WTC11 (cell line): ENCODE data around the gene HACD2. TPM values are rescaled to one million over a fixed set of nuclear protein-coding genes. Genes with fewer than 3 reads are reported as not detected.

Experiments
- ATAC-seq: fragments of 200-7000 bp; cut with Tn5 transposase; 2 replicates; pipeline ENCODE4 v1.10.0; 2021; ENCODE audit warnings: mild to moderate bottlenecking, moderate library complexity
- CTCF ChIA-PET: fragments of 300-600 bp; sonication (Branson Sonifier 250); formaldehyde crosslinking; loops from one replicate; lab custom pipeline; 2021; ENCODE audit warnings: antibody characterized with exemption; lab: Charles Lee
- POLR2A ChIA-PET: fragments of 350-600 bp; sonication (Branson Sonifier 250); formaldehyde crosslinking; loops from one replicate; lab custom pipeline; 2021; ENCODE audit warnings: antibody characterized with exemption; lab: Charles Lee
- DNase-seq: peaks from one replicate; pipeline ENCODE4 v3.0.0; 2021; ENCODE audit warnings: low spot score
- H3K27ac Mint-ChIP-seq: 2 replicates; pipeline ENCODE4 v1.8.0; 2021; ENCODE audit warnings: mixed read lengths
- H3K27me3 Mint-ChIP-seq: 2 replicates; pipeline ENCODE4 v1.8.0; 2021; ENCODE audit warnings: low read depth, mild to moderate bottlenecking, moderate library complexity, mixed read lengths
- H3K36me3 Mint-ChIP-seq: 2 replicates; pipeline ENCODE4 v1.8.0; 2021; ENCODE audit warnings: mixed read lengths
- H3K4me1 Mint-ChIP-seq: 2 replicates; pipeline ENCODE4 v1.8.0; 2022; ENCODE audit warnings: mixed read lengths
- H3K4me3 Mint-ChIP-seq: 2 replicates; pipeline ENCODE4 v1.8.0; 2021; ENCODE audit warnings: mild to moderate bottlenecking, moderate library complexity, mixed read lengths
- H3K9me3 Mint-ChIP-seq: 2 replicates; pipeline ENCODE4 v1.8.0; 2021; ENCODE audit warnings: mixed read lengths
- ESRRA ChIP-seq: sonication (generic); formaldehyde crosslinking; IDR thresholded peaks from 2 replicates; pipeline ENCODE4 v1.8.1; 2022; ENCODE audit warnings: mild to moderate bottlenecking, missing genetic modification reagents, borderline replicate concordance
- ETV6 ChIP-seq: sonication (generic); formaldehyde crosslinking; IDR thresholded peaks from 2 replicates; pipeline ENCODE4 v1.8.1; 2022; ENCODE audit warnings: mild to moderate bottlenecking, missing genetic modification reagents
- FOXJ3 ChIP-seq: sonication (generic); formaldehyde crosslinking; IDR thresholded peaks from 2 replicates; pipeline ENCODE4 v1.9.0; 2021; ENCODE audit warnings: missing genetic modification reagents, mild to moderate bottlenecking, borderline replicate concordance
- FOXK1 ChIP-seq: sonication (generic); formaldehyde crosslinking; IDR thresholded peaks from 2 replicates; pipeline ENCODE4 v1.8.0; 2022; ENCODE audit warnings: mild to moderate bottlenecking, moderate library complexity, missing genetic modification reagents
- GRHL2 ChIP-seq: fragments of 250-450 bp; sonication (Bioruptor Pico); IDR thresholded peaks from 2 replicates; pipeline ENCODE4 v1.8.0; 2022; ENCODE audit warnings: mild to moderate bottlenecking, moderate library complexity; ENCODE audit not compliant: insufficient replicate concordance, severe bottlenecking
- JAZF1 ChIP-seq: fragments of 250-450 bp; sonication (Bioruptor Pico); IDR thresholded peaks from 2 replicates; pipeline ENCODE4 v1.9.0; 2021; ENCODE audit warnings: moderate library complexity, mild to moderate bottlenecking, inconsistent platforms
- KAT7 ChIP-seq: sonication (generic); formaldehyde crosslinking; IDR thresholded peaks from 2 replicates; pipeline ENCODE4 v1.8.1; 2023; ENCODE audit warnings: missing genetic modification reagents, mild to moderate bottlenecking, borderline replicate concordance
- MXD4 ChIP-seq: fragments of 250-450 bp; sonication (Bioruptor Pico); IDR thresholded peaks from 2 replicates; pipeline ENCODE4 v1.8.0; 2021; ENCODE audit warnings: mild to moderate bottlenecking, moderate library complexity, borderline replicate concordance
- NFATC4 ChIP-seq: fragments of 250-450 bp; sonication (Bioruptor Pico); IDR thresholded peaks from 2 replicates; pipeline ENCODE4 v1.9.0; 2021; ENCODE audit warnings: mild to moderate bottlenecking
- NR2C2 ChIP-seq: sonication (generic); formaldehyde crosslinking; IDR thresholded peaks from 2 replicates; pipeline ENCODE4 v1.8.0; 2022; ENCODE audit warnings: mild to moderate bottlenecking, missing genetic modification reagents
- PRDM15 ChIP-seq: sonication (generic); formaldehyde crosslinking; IDR thresholded peaks from 2 replicates; pipeline ENCODE4 v1.8.0; 2022; ENCODE audit warnings: missing genetic modification reagents
- RELA ChIP-seq: sonication (generic); formaldehyde crosslinking; IDR thresholded peaks from 2 replicates; pipeline ENCODE4 v1.8.1; 2022; ENCODE audit warnings: missing genetic modification reagents, mild to moderate bottlenecking, borderline replicate concordance
- SP1 ChIP-seq: sonication (generic); formaldehyde crosslinking; conservative IDR thresholded peaks from 2 replicates; pipeline ENCODE4 v1.8.1; 2022; ENCODE audit warnings: missing genetic modification reagents
- STAT6 ChIP-seq: sonication (generic); formaldehyde crosslinking; conservative IDR thresholded peaks from 2 replicates; pipeline ENCODE4 v1.8.1; 2023; ENCODE audit warnings: mild to moderate bottlenecking, low read depth, missing genetic modification reagents, moderate library complexity
- TEAD1 ChIP-seq: sonication (generic); formaldehyde crosslinking; IDR thresholded peaks from 2 replicates; pipeline ENCODE4 v1.8.0; 2022; ENCODE audit warnings: mild to moderate bottlenecking, missing genetic modification reagents
- TP53 ChIP-seq: sonication (generic); formaldehyde crosslinking; IDR thresholded peaks from 2 replicates; pipeline ENCODE4 v1.8.1; 2023; ENCODE audit warnings: mild to moderate bottlenecking, missing genetic modification reagents
- ZNF138 ChIP-seq: sonication (generic); formaldehyde crosslinking; conservative IDR thresholded peaks from 2 replicates; pipeline ENCODE4 v1.8.1; 2022; ENCODE audit warnings: mild to moderate bottlenecking, moderate library complexity, missing genetic modification reagents
- ZNF671 ChIP-seq: fragments of 250-450 bp; sonication (Bioruptor Pico); IDR thresholded peaks from 2 replicates; pipeline ENCODE4 v1.8.0; 2021; ENCODE audit warnings: mild to moderate bottlenecking
- total RNA-seq: library from RNA; stranded (reverse); gene quantifications from 3 replicates; pipeline ENCODE4 v1.2.3, GENCODE V29; 2021
- TF ChIP-seq, protein P1 (sequence below): sonication (generic); formaldehyde crosslinking; IDR thresholded peaks from 2 replicates; pipeline ENCODE4 v1.8.1; 2023; ENCODE audit warnings: mild to moderate bottlenecking, missing genetic modification reagents, moderate library complexity
- TF ChIP-seq, protein P2 (sequence below): sonication (generic); formaldehyde crosslinking; conservative IDR thresholded peaks from 2 replicates; pipeline ENCODE4 v1.8.1; 2022; ENCODE audit warnings: mild to moderate bottlenecking, missing genetic modification reagents
- TF ChIP-seq, protein P3 (sequence below): sonication (generic); formaldehyde crosslinking; IDR thresholded peaks from 2 replicates; pipeline ENCODE4 v1.8.0; 2022; ENCODE audit warnings: mild to moderate bottlenecking, missing genetic modification reagents
- TF ChIP-seq, protein P4 (sequence below): fragments of 250-450 bp; sonication (Bioruptor Pico); IDR thresholded peaks from 2 replicates; pipeline ENCODE4 v1.9.0; 2021; ENCODE audit warnings: mild to moderate bottlenecking, borderline replicate concordance
- TF ChIP-seq, protein P5 (sequence below): sonication (generic); formaldehyde crosslinking; IDR thresholded peaks from 2 replicates; pipeline ENCODE4 v1.8.1; 2023; ENCODE audit warnings: mild to moderate bottlenecking, missing genetic modification reagents

The HACD2 gene
- total RNA-seq, 1 experiment from 2014 or later: 26.1 TPM

DNA sequence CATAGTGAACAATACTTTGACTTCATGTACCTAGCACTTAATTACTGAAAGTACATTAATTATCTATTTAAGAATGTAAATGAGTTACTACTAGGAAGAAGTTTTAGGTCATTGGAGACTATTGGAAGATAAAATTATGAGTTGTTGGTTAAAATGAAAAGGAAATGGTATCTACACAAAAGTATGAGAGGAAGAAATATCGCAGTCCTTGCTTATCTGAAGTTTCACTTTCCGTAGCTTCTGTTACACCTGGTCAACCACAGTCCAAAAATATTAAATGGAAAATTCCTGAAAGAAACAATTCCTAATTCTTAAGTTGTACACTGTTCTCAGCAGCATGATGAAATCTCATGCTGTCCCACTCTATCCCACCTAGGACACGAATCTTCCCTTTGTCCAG, 57.8 kb downstream of the HACD2 start:
- Mint-ChIP-seq H3K27me3 (no peaks in the 10 kb centered on the region), H3K4me3 (no peak overlapping the region), H3K36me3 (no peaks in the 10 kb centered on the region; the same call in 1 of the 2 replicates), H3K27ac (no peak overlapping the region), H3K9me3 (no peaks in the 10 kb centered on the region), H3K4me1 (no peaks in the 10 kb centered on the region)
- POLR2A ChIA-PET: no interaction called here
- TF ChIP-seq, protein P1, sequence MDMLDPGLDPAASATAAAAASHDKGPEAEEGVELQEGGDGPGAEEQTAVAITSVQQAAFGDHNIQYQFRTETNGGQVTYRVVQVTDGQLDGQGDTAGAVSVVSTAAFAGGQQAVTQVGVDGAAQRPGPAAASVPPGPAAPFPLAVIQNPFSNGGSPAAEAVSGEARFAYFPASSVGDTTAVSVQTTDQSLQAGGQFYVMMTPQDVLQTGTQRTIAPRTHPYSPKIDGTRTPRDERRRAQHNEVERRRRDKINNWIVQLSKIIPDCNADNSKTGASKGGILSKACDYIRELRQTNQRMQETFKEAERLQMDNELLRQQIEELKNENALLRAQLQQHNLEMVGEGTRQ (CRISPR knock-in tag): no peak
- TF ChIP-seq TEAD1 (CRISPR knock-in tag) (no peak), TP53 (CRISPR knock-in tag) (no peak), GRHL2 (CRISPR knock-in tag) (no peak), NFATC4 (no peak), FOXK1 (no peak), ZNF671 (CRISPR knock-in tag) (no peak), ZNF138 (CRISPR knock-in tag) (no peak), RELA (CRISPR knock-in tag) (no peak), FOXJ3 (CRISPR knock-in tag) (no peak), SP1 (CRISPR knock-in tag) (no peak), ESRRA (no peak), NR2C2 (CRISPR knock-in tag) (no peak), MXD4 (CRISPR knock-in tag) (no peak), JAZF1 (CRISPR knock-in tag) (no peak)
- TF ChIP-seq, protein P2, sequence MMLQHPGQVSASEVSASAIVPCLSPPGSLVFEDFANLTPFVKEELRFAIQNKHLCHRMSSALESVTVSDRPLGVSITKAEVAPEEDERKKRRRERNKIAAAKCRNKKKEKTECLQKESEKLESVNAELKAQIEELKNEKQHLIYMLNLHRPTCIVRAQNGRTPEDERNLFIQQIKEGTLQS (CRISPR knock-in tag): no peak
- TF ChIP-seq, protein P3, sequence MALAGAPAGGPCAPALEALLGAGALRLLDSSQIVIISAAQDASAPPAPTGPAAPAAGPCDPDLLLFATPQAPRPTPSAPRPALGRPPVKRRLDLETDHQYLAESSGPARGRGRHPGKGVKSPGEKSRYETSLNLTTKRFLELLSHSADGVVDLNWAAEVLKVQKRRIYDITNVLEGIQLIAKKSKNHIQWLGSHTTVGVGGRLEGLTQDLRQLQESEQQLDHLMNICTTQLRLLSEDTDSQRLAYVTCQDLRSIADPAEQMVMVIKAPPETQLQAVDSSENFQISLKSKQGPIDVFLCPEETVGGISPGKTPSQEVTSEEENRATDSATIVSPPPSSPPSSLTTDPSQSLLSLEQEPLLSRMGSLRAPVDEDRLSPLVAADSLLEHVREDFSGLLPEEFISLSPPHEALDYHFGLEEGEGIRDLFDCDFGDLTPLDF (CRISPR knock-in tag): no peak
- TF ChIP-seq, protein P4, sequence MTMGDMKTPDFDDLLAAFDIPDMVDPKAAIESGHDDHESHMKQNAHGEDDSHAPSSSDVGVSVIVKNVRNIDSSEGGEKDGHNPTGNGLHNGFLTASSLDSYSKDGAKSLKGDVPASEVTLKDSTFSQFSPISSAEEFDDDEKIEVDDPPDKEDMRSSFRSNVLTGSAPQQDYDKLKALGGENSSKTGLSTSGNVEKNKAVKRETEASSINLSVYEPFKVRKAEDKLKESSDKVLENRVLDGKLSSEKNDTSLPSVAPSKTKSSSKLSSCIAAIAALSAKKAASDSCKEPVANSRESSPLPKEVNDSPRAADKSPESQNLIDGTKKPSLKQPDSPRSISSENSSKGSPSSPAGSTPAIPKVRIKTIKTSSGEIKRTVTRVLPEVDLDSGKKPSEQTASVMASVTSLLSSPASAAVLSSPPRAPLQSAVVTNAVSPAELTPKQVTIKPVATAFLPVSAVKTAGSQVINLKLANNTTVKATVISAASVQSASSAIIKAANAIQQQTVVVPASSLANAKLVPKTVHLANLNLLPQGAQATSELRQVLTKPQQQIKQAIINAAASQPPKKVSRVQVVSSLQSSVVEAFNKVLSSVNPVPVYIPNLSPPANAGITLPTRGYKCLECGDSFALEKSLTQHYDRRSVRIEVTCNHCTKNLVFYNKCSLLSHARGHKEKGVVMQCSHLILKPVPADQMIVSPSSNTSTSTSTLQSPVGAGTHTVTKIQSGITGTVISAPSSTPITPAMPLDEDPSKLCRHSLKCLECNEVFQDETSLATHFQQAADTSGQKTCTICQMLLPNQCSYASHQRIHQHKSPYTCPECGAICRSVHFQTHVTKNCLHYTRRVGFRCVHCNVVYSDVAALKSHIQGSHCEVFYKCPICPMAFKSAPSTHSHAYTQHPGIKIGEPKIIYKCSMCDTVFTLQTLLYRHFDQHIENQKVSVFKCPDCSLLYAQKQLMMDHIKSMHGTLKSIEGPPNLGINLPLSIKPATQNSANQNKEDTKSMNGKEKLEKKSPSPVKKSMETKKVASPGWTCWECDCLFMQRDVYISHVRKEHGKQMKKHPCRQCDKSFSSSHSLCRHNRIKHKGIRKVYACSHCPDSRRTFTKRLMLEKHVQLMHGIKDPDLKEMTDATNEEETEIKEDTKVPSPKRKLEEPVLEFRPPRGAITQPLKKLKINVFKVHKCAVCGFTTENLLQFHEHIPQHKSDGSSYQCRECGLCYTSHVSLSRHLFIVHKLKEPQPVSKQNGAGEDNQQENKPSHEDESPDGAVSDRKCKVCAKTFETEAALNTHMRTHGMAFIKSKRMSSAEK (CRISPR knock-in tag): no peak
- TF ChIP-seq, protein P5, sequence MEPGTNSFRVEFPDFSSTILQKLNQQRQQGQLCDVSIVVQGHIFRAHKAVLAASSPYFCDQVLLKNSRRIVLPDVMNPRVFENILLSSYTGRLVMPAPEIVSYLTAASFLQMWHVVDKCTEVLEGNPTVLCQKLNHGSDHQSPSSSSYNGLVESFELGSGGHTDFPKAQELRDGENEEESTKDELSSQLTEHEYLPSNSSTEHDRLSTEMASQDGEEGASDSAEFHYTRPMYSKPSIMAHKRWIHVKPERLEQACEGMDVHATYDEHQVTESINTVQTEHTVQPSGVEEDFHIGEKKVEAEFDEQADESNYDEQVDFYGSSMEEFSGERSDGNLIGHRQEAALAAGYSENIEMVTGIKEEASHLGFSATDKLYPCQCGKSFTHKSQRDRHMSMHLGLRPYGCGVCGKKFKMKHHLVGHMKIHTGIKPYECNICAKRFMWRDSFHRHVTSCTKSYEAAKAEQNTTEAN (CRISPR knock-in tag): no peak
- DNase-seq (no peak), ATAC-seq (no peak)
- CTCF ChIA-PET: interaction anchor here (1.0 kb wide), 1 partner anchor 80 kb away, joined by 4 read pairs; no protein-coding TSS in a partner anchor

DNA sequence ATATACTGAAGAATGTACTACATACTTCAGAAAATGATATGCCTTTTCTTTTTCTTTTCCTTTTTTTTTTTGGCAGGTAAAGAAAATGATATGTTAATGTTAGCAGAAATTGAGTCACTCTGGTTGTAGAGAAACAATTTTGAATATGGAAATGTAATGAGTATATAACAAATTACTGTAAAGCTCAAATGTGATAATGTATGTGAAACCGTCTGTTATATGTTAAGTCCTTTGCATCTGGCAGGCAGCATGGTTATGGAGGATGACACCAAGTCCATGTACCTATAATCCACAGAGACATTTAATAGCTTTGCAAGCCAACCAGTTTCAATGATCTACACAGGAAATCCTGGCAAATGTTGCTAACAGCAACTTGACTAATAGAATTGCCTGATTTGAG, 58.4 kb downstream of the HACD2 start:
- H3K36me3 Mint-ChIP-seq: no peaks in the 10 kb centered on the region; the same call in 1 of the 2 replicates
- ChIA-PET POLR2A (no interaction called here), CTCF (no interaction called here)
- H3K4me1 Mint-ChIP-seq: no peaks in the 10 kb centered on the region
- H3K27ac Mint-ChIP-seq: no peak overlapping the region
- H3K27me3 Mint-ChIP-seq: no peaks in the 10 kb centered on the region
- DNase-seq (no peak), ATAC-seq (no peak)
- H3K9me3 Mint-ChIP-seq: no peaks in the 10 kb centered on the region
- no peak overlapping the region for H3K4me3 Mint-ChIP-seq
- TF ChIP-seq KAT7 (CRISPR knock-in tag) (no peak), PRDM15 (no peak), ETV6 (CRISPR knock-in tag) (no peak), STAT6 (CRISPR knock-in tag) (no peak), RELA (CRISPR knock-in tag) (no peak)
